ENCODE data around the gene SLMAP. TPM values are rescaled to one million over a fixed set of nuclear protein-coding genes. Genes with fewer than 3 reads are reported as not detected.

The SLMAP gene
- 57.2 TPM for total RNA-seq
- long read RNA-seq, partial matches to known transcripts, result 39 of 49 reads
- long read RNA-seq, other reads (novel, unspliced or antisense), result 9 of 49 reads

- peak; percentile 98 for DNase-seq (ENCODE audit: low spot score)
Observed at GRCh38 chr3:57755741-57756527, at the start of gene SLMAP. Gene SLMAP, plus strand, starts transcription at chr3:57756309. Its CDS starts 1,343 bp downstream, at chr3:57757652.

DNA sequence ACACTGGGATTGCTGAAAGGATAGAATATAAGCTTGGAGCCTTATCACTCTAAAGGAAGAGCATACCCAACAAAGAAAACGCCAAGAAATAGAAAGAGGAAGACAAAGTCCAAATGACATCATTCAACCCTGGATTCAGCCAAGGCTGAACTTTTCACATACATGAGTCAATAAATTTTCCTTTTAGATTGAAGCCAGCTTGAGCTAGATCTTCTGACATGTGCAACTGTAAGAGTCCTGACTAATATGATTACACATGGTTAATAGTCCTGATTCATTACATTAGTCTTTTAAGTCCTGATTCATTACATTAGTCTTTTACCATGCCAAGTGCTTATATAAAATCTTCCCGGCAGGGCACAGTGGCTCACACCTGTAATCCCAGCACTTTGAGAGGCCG is 49.6 kb upstream of the SLMAP start:
- no peak for DNase-seq (ENCODE audit: low spot score)

- no peak for DNase-seq (ENCODE audit: low spot score)
Observed at GRCh38 chr3:57709031-57709430, 47.1 kb upstream of the SLMAP start.

DNA sequence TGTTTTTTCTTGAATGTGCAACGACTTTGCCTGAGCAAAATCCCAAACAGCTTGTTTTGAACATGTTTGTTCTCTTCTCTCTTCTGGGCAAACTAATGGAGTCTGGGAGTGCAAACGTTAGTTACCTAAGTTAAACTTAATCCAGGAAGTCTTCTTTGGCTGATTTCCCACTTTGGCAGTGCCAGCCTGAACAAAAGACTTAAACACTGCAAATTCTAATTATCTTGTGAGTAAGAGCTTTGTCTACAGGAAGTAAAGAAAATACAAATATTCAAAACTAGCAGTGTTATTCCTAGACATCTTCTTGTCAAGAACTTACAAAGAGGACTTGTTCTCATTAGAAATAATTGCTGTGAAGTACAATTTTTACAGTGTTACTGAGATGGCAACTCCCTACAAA is 46.5 kb upstream of the SLMAP start:
- no peak for DNase-seq (ENCODE audit: low spot score)

DNA sequence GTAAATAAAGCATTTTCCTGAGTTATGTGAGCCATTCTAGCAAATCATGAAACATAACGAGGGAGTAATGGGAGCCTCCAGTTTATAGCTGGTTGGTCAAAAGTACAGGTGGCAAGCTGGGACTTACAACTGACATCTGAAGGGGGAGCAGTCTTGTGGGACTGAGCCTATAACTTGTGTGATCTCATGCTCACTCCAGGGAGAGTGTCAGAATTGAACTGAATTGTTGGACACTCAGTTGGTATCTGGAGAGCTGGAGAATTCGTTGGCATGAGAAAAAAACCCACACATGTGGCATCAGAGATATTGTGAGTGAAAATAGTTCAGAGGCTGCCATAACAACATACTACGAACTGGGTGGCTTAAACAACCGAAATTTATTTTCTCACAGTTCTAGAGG is 40.4 kb upstream of the SLMAP start:
- no peak for DNase-seq (ENCODE audit: low spot score)

- DNase-seq (ENCODE audit: low spot score), result no peak
Observed at GRCh38 chr3:57717205-57717868, 38.8 kb upstream of the SLMAP start.

DNA sequence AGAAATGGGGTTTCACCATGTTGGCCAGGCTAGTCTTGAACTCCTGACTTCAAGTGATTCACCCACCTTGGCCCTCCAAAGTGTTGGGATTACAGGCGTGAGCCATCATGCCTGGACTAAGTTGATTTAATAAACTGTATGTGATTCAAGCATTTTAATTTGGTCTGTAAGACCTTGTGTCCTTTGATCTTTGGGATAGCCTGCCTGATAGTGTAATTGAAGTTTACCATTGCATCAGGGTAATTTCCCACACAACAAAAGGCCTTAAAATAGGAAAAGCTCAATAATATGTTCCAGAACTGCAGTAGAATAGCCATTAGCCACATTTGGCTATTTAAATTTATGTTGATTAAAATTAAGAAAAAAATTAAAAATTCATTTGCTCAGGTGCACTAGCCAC is 38.0 kb upstream of the SLMAP start:
- no peak for DNase-seq (ENCODE audit: low spot score)

DNA sequence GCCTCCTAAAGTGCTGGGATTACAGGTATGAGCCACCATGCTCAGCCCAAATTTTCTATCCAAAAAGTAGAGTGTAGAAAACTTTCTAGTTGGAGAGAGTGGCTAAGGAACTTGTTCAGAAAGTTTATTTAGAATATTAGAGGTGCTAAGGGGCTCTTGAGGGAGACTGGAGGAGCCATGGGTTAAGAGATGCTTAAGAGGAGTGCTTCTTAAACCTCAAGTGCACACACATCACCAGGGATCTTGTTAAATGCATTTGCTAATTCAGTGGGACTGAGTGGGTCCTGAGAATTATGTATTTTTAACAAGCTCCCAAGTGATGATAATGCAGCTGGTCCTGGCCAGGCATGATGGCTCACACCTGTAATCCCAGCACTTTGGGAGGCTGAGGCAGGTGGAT is 29.7 kb upstream of the SLMAP start:
- DNase-seq (ENCODE audit: low spot score), result no peak

DNA sequence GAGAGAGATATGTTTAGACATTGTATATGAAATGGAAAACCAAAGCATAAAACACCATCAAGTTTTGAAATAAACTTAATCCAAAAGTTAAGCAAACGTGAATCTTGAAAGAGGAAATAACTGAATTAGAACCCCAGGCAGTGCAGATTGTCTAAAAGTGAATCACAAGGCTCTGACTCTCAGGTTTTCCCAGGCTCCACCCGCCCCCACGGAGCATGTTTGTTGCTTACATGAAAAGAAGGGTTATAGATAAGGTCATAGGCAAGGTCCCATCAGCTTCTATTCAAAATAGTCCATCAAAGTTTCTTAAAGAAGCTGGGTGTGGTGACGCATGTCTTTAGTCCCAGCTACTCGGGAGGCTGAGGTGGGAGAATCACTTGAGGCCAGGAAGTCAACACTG is 29.0 kb upstream of the SLMAP start:
- no peak for DNase-seq (ENCODE audit: low spot score)

GRCh38 chr3:57729334-57730045 is 26.6 kb upstream of the SLMAP start:
- DNase-seq (ENCODE audit: low spot score), result no peak

GRCh38 chr3:57730682-57731081 is 25.4 kb upstream of the SLMAP start:
- DNase-seq (ENCODE audit: low spot score), result no peak

GRCh38 chr3:57731311-57731710 is 24.8 kb upstream of the SLMAP start:
- DNase-seq (ENCODE audit: low spot score), result no peak

DNA sequence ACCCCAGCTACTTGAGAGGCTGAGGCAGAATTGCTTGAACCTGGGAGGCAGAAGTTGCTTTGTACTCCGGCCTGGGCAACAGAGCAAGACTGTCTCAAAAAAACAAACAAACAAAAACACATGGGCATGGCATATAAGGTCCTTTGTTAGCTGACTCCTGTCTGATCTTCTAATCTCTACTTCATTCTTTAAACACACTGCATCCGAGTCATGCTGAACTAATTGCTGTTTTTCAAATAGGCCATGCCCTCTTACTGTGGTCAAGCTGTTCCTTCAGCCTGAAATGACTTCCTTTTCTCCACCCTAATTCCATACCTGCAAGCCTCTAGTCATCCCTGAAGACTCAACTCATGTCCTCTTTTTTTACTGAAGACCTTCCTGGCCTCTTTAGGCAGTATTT is 22.3 kb upstream of the SLMAP start:
- DNase-seq (ENCODE audit: low spot score), result no peak

DNA sequence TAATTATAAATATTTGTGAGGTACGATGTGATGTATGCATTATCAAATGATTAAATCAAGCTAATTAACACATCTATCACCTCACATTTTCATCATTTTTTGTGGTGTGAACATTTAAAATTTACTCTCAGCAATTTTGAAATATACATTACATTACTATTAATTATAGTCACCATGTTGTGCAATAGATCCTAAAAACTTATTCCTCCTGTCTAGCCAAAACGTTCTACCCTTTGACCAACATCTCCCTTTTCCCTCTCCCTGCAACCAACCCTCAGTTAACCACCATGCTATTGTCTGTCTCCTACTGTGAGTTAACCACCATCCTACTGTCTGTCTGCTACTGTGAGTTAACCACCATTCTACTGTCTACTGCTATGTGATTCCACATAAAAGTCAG is 20.7 kb upstream of the SLMAP start:
- DNase-seq (ENCODE audit: low spot score), result no peak

- DNase-seq (ENCODE audit: low spot score), result no peak
Observed at GRCh38 chr3:57737840-57738239, 18.3 kb upstream of the SLMAP start.

DNA sequence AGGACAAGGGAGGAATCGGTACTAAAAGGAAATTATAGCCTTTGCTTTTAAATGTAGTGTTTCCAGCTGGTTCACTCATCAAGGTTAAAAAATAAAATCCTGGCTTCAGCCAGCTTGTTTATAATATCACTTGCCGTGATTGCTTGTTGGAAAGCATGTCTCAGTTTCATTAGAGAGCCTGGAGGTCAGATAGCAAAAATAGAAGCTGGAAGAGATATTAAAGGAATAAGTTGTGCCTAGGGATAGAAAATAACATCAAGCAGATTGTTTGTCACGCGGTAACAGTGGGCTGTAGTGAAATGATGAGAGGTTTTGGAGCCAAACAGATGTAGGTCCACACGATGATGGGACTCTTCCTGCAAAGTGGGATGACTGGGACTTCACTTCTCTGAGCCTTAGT is 17.7 kb upstream of the SLMAP start:
- no peak for DNase-seq (ENCODE audit: low spot score)

- no peak for DNase-seq (ENCODE audit: low spot score)
Observed at GRCh38 chr3:57740027-57740426, 16.1 kb upstream of the SLMAP start.

GRCh38 chr3:57743496-57743895 is 12.6 kb upstream of the SLMAP start:
- DNase-seq (ENCODE audit: low spot score), result no peak

GRCh38 chr3:57745101-57745500 is 11.0 kb upstream of the SLMAP start:
- no peak for DNase-seq (ENCODE audit: low spot score)

DNA sequence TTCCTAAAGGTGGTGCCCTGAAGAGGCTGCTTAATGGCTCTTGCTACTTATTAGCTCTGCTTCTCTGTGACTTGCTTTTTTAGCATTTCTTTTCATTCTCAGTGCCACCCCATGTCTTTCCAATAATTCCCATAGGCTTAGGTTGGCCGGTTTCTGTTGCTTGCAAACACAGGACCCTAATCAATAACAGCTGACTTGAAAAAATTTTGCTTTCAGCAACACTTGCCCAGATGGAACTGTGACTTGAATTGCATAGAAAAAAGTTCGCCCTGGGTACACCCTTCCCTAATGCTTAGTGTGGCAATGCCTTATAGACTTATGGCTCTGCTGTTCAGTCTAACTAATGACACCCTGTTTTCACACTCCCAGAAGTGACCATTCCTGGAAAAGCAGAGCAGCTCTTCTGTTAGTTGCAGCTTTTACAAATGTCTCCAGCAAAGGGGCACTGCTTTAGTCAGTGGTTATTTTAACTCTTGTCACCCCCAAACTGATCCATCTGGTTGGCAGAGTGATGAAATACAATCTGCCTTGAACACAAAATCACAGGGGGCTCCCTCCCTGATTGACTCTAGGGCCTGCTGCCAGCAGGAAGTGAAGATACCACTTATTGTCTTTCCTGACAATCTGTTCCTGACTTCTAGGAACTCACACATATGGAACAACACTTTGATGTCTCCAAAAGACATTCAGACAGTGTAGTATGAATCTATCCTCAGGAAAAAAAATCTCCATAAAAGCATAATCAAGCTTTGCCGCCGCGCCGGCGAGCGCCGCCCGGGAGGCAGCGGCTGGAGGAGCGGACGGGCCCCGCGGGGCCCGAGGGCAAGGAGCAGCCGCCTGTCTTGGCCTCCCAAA is 9.7 kb upstream of the SLMAP start:
- no peak for DNase-seq (ENCODE audit: low spot score)

DNA sequence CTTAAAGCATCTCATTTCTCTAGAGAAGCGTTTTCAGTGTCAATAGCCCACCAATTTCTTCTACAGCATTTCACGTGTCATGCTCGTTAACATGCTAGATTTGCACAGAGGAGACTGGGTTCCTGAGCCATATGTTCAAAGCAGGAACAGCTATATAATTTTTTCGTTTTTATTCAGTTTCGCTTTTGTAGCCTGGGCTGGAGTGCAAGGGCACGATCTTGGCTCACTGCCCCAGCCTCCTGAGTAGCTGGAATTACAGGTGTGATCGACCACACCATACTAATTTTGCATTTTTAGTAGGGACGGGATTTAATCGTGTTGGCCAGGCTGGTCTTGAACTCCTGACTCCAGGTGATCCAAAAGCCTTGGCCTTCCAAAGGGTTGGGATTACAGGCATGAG is 6.6 kb upstream of the SLMAP start:
- DNase-seq (ENCODE audit: low spot score), result no peak
